HG03108 (cell line): ENCODE results near the gene HDX.
A peak's percentile ranks its signal among the peaks of the same experiment; 100 is the strongest.
"Not testable (repeated sequence)": the region's sequence is repeated elsewhere in the genome, so short reads cannot be mapped to it uniquely, and the experiment has no call there.

Experiments
- ATAC-seq: cut with Tn5 transposase; IDR thresholded peaks from one replicate; pipeline ENCODE4 v1.9.1; 2021; ENCODE audit warnings: moderate library complexity; ENCODE audit not compliant: unreplicated experiment

The HDX gene

GRCh38 chrX:84501798-84502628, at the start of gene HDX:
HDX (minus strand) TSS chrX:84502453; CDS start chrX:84475397, 27,056 bp downstream.
- ATAC-seq, result peak; percentile 92

DNA sequence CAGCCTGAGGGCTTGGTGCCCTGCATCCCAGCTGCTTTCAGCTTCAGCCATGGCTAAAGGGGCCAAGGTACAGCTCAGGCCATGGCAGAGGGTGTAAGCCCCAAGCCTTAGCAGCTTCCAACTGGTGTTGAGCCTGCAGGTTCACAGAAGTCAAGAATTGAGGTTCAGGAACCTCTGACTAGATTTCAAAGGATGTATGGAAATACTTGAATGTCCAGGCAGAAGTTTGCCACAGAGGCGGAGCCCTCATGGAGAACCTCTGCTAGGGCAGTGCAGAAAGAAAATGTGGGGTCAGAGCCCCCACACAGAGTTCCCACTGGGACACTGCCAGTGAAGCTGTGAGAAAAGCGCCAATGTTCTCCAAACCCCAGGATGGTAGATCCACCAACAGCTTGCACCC, 39.1 kb upstream of the HDX start:
- ATAC-seq, result not testable (repeated sequence)

GRCh38 chrX:84537627-84538026, 35.4 kb upstream of the HDX start:
- not testable (repeated sequence) for ATAC-seq

- no peak for ATAC-seq
Measured at GRCh38 chrX:84488426-84488825, 13.8 kb downstream of the HDX start.

DNA sequence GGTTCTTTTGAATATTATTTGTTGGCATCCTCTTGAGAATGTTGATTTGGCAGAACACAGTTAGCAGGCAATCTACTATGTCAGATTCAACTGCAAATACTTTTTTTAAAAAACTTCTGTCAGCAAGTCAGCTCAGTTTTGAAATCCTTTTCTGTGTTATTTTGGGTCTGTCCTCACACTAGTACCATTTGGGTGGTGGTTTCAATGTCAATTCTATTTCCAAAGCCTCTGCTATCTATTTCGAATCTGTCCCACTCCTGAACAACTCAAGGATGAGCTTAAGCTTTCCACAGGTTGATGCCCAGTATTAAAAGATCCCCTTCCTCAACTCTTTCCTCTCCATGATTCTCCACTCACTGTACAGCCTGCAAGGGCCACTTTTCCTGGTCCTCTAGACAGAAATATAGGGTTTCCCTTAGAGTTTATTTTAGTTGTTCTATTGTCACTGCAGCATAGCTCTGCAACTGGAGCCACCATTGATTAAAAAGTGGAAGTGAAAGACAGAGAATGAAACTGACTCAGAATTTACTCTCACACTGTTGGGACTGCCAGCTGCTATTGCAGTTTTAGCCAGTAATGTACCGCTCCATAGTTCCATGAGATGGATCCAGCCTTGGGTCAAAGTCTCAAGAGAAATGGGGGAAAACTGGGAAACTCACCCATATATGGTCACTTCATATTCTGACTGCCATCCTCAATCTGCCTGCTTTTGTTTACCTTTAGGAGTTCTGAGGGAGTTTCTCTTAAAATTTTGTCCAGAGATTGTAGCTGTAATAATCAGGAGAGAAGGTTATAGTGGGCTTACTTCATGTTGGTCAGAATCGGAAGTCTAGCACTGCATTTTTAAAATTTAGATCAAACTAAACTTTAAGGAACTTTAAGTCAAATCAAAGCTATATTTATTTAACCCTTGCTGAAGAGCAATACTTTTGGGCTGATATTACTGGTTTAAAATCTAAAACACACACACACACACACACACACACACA, 14.6 kb downstream of the HDX start:
- ATAC-seq, result peak; percentile 99

DNA sequence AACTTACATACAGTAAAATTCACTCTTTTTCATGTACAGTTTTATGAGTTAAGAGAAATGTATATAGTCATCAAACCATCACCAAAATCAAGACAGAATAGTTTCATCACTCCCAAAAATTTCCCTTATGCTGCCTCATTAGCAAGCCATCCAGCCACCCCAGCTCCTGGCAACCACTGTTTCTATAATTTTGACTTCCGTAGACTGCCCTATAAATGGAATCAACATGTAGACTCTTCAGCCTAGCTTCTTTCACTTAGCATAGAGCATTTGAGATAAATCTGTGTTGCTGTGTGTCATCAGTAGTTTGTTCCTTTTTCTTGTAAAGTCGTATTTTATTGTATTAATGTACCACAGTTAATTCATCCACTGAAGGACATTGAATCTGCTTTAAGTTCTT, 23.2 kb downstream of the HDX start:
- ATAC-seq, result no peak

DNA sequence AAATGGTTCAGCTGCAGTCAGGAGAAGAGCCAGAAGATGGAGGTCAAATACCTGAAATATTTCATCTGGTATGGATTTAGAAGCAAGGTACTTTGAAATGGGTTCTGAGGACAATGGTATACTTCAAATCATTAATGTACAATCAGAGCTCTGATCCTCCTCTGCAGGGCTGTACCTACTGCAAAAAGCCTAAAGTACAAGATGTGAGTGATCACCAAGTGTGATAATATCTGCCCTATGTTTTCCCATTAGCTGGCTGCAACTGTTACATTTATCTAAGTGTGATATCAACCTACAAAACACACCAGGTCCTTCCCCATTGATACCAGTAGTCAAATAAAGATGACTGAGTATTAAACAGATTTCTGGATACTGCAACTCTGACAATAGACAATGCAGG, 25.1 kb downstream of the HDX start:
- no peak for ATAC-seq

- ATAC-seq, result no peak
Measured at GRCh38 chrX:84475596-84475995, 26.7 kb downstream of the HDX start.

- no peak for ATAC-seq
Measured at GRCh38 chrX:84475101-84475500, 27.2 kb downstream of the HDX start.

DNA sequence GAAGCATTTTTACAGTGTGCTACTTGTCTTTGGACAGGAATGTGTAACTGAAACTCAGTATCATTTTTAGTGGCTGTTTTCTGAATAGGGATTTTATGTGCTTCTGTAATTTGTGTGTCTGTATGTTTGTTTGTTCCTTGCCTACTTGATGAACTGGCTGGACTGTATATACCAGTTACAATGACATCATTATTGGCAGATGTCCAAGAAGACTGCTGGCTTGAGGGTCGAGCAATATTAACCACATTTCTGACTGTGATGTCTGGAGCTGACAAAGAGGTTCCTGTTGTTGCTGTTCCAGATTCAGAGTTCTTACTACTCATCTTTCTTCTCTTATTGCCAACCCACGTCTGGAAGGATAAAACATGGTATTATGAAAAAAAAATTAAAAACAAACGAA, 33.0 kb downstream of the HDX start:
- ATAC-seq, result no peak

DNA sequence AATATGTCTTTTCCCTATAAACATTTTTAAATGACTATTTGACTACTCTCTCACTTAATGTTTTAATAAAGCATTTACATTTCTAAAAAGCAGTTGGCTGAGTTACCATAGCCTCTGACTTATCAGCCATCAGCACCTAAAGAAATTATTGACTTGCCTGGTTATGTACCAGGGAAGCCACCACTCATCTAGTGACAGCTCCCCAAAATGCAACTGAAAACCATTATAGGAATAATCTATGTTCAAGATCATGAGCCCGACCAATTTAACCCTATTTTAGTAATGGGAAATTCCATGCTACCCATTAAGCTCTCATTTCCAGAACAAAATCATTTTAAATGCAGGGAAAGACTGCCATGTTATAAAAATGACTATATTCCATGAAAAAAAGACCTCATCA, 34.4 kb downstream of the HDX start:
- ATAC-seq, result no peak

GRCh38 chrX:84453351-84454246, 48.7 kb downstream of the HDX start:
- no peak for ATAC-seq

DNA sequence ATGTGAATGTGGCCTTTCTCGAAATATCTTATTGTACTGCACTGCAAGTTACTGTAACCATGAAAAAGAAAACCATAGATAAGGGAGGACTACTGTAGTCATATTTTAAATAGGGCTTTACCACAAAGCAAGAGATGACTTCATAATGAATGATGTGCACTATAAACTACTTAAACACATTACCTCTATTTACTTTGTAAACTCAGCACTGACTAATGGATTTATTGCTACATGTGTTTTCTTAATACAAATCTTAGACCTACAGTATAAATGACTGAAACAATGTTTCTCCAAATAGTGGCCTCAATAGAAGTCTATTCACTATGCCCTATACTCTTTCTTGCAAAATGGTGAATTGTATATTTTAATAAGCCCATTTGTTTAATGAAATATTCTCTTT, 61.1 kb downstream of the HDX start:
- no peak for ATAC-seq

DNA sequence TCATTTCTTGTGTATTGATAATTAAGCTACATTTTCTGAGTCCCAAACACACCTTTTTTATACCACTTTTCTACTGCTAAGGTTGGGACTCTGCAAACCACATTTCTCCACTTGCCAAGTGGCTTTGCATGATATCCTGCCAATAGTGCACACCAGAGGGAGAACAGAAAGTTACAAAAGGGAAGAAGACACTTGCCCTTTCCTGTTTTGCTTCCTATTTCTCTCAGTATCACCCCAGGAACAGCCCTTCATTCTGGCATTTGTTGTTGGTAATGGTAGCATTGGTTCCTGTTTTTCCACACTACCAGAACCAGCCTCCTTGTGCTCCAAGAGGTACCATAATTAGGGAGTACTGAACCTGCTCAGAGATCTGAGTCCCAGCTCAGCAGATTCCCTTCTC, 87.1 kb downstream of the HDX start:
- ATAC-seq, result no peak

DNA sequence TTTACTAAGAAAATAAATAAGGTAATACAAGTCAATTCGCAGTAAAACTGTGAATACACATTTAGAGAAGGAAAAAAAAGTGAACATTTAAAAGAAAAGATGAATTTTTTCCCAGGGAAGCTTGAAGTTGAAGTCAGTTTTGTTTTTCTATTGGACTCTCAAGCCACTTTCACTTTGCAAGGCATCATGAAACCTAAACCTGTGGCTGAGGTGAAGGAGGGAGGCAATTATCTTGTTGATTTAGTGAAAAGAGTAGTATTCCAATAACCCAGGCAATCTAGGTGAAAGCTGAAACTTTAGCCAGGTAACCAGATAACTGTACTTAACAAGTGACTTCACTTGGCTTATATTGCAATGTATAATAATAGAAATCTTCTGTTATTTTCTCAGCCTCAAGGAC, 138.6 kb downstream of the HDX start:
- no peak for ATAC-seq

DNA sequence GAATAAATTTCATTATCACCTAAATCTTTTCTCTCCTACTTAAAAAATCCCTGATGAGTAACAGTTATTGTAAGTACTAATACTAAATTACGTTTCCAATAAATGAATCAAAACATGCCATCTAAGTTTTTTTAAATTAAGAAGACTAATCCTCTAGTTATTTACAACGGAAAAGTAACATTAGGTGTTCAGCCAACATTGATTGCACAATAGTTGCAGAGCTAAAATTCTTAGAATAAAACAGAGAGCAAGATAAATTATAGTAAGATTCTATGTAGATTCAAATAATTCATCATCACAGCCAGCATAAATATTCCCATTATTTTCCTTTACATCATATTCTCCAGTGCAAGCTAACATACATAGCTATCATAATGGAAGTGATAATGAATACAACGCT, 139.2 kb downstream of the HDX start:
- no peak for ATAC-seq

DNA sequence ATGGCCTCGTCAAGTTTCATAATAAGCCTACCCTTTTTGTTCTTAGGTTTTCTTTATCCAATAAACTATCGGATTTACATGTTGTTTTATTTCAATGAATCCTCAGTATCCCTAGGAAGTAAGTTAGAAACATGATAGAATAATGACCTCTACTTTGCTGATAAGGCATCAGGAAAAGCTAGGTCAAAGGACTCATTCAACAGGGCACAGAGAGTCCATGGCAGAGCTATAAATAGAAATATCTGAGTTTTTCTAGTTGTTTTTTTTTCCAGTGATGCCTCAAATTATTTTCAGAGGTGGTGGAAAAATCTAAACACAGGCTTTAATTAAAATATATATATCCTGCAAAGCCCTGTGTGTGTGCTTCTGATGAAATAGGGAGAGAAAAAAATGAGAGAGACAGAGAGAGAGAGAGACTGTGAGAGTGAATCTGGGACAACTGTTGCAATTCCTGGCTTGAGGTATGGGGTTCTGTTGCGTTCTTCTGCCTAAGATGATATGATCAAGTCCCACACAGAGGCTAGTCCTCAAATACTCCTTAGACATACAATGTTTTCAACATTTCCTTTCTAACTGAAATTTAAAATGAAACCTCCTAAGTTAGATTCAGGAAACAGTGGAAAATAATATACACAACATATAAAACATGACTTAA, 139.9 kb downstream of the HDX start:
- ATAC-seq, result no peak

DNA sequence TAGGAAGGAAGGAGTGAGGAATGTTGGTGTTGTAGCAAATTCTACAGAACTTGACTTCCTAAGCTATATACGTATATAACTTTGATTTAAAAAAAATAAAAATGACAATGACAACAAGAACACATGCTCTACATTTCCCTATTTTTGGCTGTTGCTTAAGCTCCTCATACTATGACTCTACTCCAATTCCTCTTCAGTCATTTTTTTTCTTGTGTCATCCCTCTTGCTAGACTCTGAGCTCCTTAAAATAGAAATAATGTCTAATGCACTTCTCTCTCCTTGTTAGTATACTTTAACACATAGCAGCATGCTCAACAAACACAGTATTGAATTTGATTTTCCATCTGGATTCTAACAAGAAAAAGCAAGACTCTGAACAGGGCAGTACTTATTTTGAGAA, 144.0 kb downstream of the HDX start:
- no peak for ATAC-seq

- no peak for ATAC-seq
Measured at GRCh38 chrX:84357296-84357695, 145.0 kb downstream of the HDX start.

DNA sequence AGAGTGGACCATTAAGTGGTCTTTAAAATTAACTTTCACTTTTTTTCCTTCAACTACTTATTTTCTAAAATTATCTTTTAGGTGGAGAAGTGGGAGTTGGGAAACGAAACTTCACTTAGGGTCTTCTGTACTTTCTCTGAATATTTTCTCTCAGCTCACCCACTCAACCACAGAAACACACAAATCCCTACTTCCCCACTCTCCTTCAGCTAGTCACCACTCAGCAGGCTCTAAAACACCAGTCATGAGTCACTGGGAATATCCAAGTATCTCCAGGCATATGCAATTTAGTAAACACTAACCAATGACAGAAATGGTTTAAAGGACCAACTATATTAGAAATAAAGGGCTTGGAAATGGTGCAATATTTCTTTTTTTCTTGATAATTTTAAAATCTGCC, 161.3 kb downstream of the HDX start:
- no peak for ATAC-seq
